Measurements from ENCODE around the gene FNBP1. TPM values are rescaled to one million over a fixed set of nuclear protein-coding genes. Genes with fewer than 3 reads are reported as not detected.

Gene FNBP1
- total RNA-seq, 1 donor from 2014 or later, result 157 TPM

- intact Hi-C loops (cut with micrococcal nuclease), result no loop called here
Measured at GRCh38 chr9:129900263-129901027, 142.5 kb downstream of the FNBP1 start.

GRCh38 chr9:129899620-129900019 lies 143.4 kb downstream of the FNBP1 start:
- intact Hi-C loops (cut with micrococcal nuclease), result no loop called here

- intact Hi-C loops (cut with micrococcal nuclease), result no loop called here
Measured at GRCh38 chr9:129898185-129898584, 144.8 kb downstream of the FNBP1 start.

- intact Hi-C loops (cut with micrococcal nuclease), result no loop called here
Measured at GRCh38 chr9:129897263-129897662, 145.7 kb downstream of the FNBP1 start.

- intact Hi-C loops (cut with micrococcal nuclease), result no loop called here
Measured at GRCh38 chr9:129895376-129896268, 147.4 kb downstream of the FNBP1 start.

GRCh38 chr9:129894120-129894823 lies 148.7 kb downstream of the FNBP1 start:
- intact Hi-C loops (cut with micrococcal nuclease), result no loop called here

- intact Hi-C loops (cut with micrococcal nuclease), result no loop called here
Measured at GRCh38 chr9:129891569-129891968, 151.4 kb downstream of the FNBP1 start.

GRCh38 chr9:129890718-129891299 lies 152.2 kb downstream of the FNBP1 start:
- intact Hi-C loops (cut with micrococcal nuclease), result loop anchor here (1.0 kb wide), 3 partner anchors 53 to 72 kb away; partner anchors contain the start of genes C9orf78 and USP20

- intact Hi-C loops (cut with micrococcal nuclease), result loop anchor here (1.0 to 5.0 kb wide), 5 partner anchors 54 to 478 kb away; partner anchors contain the start of genes C9orf78 and USP20
Measured at GRCh38 chr9:129889941-129890717, 152.9 kb downstream of the FNBP1 start.

GRCh38 chr9:129889122-129889940 lies 153.7 kb downstream of the FNBP1 start:
- intact Hi-C loops (cut with micrococcal nuclease), result loop anchor here (5.0 kb wide), 2 partner anchors 152 to 477 kb away; no protein-coding TSS in a partner anchor

- intact Hi-C loops (cut with micrococcal nuclease), result loop anchor here (1.0 to 5.0 kb wide), 5 partner anchors 44 to 476 kb away; no protein-coding TSS in a partner anchor
Measured at GRCh38 chr9:129888293-129889121, 154.5 kb downstream of the FNBP1 start.

- intact Hi-C loops (cut with micrococcal nuclease), result loop anchor here (1.0 to 5.0 kb wide), 7 partner anchors 45 to 475 kb away; no protein-coding TSS in a partner anchor
Measured at GRCh38 chr9:129887334-129888292, 155.4 kb downstream of the FNBP1 start.

- intact Hi-C loops (cut with micrococcal nuclease), result loop anchor here (1.0 to 5.0 kb wide), 4 partner anchors 149 to 474 kb away; no protein-coding TSS in a partner anchor
Measured at GRCh38 chr9:129886226-129887174, 156.5 kb downstream of the FNBP1 start.

- intact Hi-C loops (cut with micrococcal nuclease), result loop anchor here (2.0 to 5.0 kb wide), 3 partner anchors 148 to 473 kb away; partner anchors contain the start of gene GPR107
Measured at GRCh38 chr9:129885670-129886106, 157.3 kb downstream of the FNBP1 start.

GRCh38 chr9:129885018-129885669 lies 157.8 kb downstream of the FNBP1 start:
- intact Hi-C loops (cut with micrococcal nuclease), result loop anchor here (2.0 to 5.0 kb wide), 3 partner anchors 148 to 473 kb away; partner anchors contain the start of gene GPR107
